Activated CD8-positive, alpha-beta memory T cell treated with anti-CD3 and anti-CD28 coated beads for 36 hours (primary cell): ENCODE measurements around the gene TTLL4. TPM values are rescaled to one million over a fixed set of nuclear protein-coding genes. Genes with fewer than 3 reads are reported as not detected.
"Not testable (repeated sequence)": the region's sequence is repeated elsewhere in the genome, so short reads cannot be mapped to it uniquely, and the experiment has no call there.

Experiments
- CTCF ChIA-PET: fragments of 350-600 bp; sonication (Branson Sonifier 250); formaldehyde crosslinking; loops from one replicate; lab custom pipeline; 2021; ENCODE audit warnings: antibody characterized with exemption; lab: Charles Lee
- POLR2A ChIA-PET: fragments of 350-600 bp; sonication (Branson Sonifier 250); formaldehyde crosslinking; loops from one replicate; lab custom pipeline; 2021; ENCODE audit warnings: antibody characterized with exemption; lab: Charles Lee
- total RNA-seq, 2 experiments: library from RNA; stranded (reverse); gene quantifications; one replicate each; pipeline ENCODE4 v1.2.3, GENCODE V29; 2021

TTLL4 gene
- total RNA-seq, 2 experiments from 2014 or later = 43.3 to 45.3 TPM

DNA sequence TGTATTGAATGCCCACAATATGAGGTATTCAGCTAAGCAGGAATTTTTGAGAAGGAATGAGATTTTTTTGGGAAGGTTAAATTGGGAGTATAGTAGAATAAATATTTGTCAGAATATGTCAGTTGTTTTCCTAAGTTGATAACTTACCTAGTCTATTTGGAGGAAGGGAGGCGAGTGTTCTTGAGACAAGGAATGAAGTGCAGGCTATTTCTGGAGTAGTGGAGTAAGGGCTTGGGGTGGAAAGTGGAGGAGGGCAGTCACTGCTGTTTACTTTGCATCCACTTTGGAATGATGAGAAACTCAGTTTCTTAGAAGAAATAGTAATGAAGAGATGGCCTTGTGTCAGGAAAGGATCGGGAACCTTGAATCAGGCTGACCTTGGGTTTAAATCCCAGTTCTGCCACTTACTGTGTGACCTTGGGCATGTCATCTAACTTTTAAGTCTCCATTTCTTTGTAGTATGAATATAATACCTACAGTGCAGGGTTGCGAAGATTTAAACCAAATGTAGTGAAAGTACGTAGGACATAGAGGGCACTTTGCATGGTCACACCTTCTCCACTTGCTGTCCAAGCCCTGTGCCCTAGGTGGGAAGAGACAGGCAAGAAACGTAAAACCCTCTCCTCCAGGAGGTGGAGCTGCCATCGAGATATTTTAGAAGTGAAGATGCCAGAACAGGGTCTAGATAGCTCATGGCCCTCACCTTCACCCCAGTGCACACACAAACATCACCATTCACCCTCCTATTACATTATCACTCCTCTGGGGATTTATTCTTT, 46.2 kb downstream of the TTLL4 start:
- ChIA-PET CTCF (interaction anchor here (0.5 to 1.2 kb wide), 2 partner anchors 62 to 68 kb away, joined by 3 to 4 read pairs; no protein-coding TSS in a partner anchor), POLR2A (interaction anchor here (0.6 kb wide), 1 partner anchor 190 kb away, joined by 4 read pairs; no protein-coding TSS in a partner anchor)

DNA sequence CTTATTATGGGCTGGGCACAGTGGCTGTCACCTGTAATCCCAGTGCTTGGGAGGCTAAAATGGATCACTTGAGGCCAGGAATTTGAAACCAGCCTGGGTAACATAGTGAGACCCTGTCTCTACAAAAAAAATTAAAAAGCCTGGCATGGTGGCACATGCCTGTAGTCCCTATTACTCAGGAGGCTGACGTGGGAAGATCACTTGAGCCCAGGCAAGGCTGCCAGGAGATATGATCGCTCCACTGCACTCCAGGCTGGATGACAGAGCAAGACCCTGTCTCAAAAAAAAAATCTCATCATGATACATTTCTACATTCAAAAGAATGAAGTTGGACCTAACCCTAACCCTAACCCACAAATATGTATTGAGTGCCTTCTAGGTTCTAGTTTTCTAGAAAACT, 51.2 kb downstream of the TTLL4 start:
- CTCF ChIA-PET = no interaction called here
- POLR2A ChIA-PET = no interaction called here

DNA sequence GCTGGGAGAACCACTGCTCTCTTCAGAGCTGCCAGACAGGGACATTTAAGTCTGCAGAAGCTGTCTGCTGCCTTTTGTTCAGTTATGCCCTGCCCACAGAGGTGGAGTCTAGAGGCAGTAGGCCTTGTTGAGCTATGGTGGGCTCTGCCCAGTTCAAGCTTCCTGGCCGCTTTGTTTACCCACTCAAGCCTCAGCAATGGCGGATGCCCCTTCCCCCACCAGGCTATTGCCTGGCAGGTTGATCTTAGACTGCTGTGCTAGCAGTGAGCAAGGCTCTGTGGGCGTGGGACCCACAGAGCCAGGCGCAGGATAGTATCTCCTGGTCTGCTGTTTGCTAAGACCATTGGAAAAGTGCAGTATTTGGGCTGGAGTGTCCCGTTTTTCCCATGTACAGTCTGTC, 62.1 kb downstream of the TTLL4 start:
- CTCF ChIA-PET = interaction anchor here (1.2 kb wide), 1 partner anchor 80 kb away, joined by 3 read pairs; no protein-coding TSS in a partner anchor
- POLR2A ChIA-PET = not testable (repeated sequence)

DNA sequence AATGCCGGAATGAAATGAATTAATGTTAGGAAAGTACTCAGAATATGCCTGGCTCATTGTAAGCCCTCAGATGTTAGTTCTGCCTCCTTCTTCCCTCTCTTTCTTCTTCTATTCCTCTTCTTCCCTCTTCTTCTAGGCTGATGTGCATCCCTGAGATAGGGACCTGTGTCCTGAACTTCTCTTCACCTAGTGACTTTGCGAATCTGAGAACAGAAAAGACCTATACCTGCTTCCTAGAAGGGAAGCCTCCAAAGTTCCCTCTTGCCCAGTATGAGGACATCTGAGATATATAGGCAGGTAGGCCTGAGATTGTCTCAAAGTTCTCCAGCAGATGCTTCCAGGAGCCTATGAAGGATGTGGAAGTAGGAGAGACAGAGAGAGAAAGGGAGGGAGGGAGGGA, 63.2 kb downstream of the TTLL4 start:
- CTCF ChIA-PET = no interaction called here
- POLR2A ChIA-PET = interaction anchor here (0.6 kb wide), 1 partner anchor 511 kb away, joined by 4 read pairs; no protein-coding TSS in a partner anchor

DNA sequence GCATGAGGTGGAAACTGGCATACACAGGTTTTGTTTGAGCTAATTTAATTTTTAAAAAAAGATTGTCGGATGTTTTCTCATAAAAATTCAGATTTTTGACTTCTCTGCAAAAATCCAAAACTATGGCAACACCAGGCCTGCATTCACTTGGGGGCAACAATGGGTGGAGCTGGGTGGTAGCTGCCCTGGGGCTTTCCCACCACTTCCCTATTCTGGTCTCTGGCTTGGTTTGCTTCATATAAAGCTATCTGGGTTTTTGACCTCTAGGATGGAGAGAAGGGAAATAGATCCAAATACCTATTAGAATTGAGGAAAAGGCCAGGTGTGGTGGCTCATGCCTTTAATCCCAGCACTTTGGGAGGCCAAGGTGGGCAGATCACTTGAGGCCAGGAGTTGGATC, 65.9 kb downstream of the TTLL4 start:
- CTCF ChIA-PET = interaction anchor here (0.6 kb wide), 1 partner anchor 76 kb away, joined by 3 read pairs; no protein-coding TSS in a partner anchor
- POLR2A ChIA-PET = no interaction called here

DNA sequence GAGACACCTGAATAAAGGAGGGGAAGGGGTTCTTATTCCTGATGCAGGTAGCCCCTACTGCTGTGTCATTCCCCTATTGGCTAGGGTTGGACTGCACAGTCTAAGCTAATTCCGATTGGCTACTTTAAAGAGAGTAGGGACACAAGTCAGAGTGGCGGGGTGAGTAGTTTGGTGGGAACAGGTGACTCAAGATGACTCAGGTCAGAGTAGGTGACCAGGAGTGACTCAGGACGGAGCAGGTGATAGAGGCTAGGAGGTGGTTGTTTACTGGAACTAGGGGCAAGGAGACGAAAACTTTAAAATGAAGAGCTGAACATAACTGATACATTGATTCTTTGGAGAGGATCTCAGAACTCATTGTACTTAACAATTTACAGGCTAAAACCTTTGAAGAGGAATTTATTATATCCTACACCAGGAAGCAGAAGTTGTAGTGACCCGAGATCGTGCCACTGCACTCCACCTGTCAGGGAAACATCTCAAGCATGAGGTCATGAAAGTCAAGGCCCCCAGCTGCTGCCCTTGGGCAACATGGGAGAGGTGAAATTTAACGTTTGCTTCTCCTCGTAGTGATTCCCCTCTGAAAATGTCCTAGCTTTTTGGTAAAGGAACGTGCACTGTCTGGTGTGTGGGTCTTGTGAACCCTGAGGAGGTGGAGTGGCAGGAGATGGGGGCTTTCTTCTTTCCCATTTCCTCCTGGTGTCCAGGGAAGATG, 66.8 kb downstream of the TTLL4 start:
- CTCF ChIA-PET = no interaction called here
- POLR2A ChIA-PET = interaction anchor here (0.5 kb wide), 1 partner anchor 228 kb away, joined by 4 read pairs; no protein-coding TSS in a partner anchor

DNA sequence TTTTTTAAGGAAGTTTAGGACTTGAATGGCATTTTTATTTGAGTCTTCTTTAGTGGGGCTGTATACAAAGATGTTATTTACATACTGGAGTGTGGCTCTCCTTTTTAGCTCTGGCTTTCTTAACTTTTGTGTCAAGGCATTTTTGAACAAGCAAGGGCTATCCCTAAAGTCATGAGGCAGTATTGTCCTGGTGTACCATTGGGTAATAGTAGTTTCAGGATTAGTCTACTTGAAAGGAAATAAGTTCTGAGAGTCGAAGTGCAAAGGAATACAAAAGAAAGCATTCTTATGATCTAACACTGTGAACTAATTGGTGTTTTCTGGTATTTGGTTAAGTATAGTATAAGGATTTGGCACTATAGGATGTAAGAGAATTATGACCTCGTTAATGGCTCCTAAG, 69.4 kb downstream of the TTLL4 start:
- POLR2A ChIA-PET = no interaction called here
- CTCF ChIA-PET = interaction anchor here (0.6 kb wide), 1 partner anchor 32 kb away, joined by 5 read pairs; no protein-coding TSS in a partner anchor

DNA sequence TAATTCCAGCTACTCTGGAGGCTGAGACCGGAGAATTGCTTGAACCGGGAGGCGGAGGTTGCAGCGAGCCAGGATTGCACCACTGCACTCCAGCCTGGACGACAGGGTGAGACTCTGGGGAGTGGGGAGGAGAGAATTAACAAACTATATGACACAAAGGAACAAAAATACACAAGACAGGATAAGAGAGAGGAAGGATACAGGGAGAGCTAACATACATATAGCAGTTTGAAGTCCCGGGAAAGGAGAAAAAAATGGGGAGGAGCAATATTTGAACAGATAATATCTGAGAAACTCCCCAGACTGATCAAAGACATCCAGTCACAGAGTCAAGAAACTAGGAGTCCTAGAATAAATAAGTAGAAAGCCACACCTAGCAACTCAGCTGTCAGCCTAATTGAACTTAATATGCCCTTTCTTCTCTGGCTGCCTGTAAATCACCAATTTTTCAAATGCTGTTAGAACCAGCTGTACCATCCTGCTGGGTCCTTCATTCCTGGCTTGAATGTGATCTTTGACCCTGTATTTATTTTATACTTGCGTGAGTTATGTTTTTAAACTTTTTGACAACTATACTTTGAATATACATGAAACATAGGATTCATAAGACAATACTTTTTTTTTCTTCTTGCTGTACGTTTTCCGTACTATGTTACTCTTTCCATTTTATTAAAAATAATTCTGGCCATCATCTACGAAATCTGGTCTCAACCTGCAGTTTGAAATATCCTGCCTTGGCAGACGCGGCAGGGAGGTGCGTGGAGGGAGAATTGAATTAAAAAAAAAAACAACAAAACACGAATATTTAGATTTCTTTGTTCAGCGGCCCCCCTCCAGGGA, 70.4 kb downstream of the TTLL4 start:
- ChIA-PET POLR2A (no interaction called here), CTCF (no interaction called here)

DNA sequence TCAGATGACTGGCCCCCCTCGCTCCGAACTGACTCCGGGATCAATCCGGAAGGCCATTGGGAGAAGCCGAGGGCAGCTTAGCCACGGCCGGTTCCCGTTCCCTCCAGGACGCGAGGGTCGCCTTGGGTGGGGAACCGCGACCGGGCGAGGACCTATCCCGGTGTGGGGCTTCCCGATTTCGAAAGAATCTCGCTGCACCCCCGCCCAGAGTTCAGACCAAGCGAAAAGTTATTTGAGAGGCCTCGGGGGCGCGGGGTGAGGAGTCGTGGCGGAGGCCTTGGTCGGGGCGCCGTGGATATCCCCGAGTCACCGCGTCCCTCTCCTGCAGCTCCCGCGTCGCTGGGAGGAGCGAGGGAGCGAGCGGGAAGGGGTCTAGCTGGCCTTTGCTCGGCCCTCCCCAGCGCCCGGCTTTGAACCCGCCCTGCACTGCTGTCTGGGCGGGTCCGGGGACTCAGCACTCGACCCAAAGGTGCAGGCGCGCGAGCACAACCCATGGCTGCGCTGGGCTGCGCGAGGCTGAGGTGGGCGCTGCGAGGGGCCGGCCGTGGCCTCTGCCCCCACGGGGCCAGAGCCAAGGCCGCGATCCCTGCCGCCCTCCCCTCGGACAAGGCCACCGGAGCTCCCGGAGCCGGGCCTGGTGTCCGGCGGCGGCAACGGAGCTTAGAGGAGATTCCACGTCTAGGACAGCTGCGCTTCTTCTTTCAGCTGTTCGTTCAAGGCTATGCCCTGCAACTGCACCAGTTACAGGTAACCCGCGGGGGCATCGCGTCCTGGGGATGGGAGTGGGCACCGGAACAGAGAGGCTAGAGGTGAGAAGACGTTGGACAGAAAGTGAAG, 71.3 kb downstream of the TTLL4 start, which contains the start of gene CYP27A1:
Gene CYP27A1 (plus strand): TSS at position 457 of the 837 bp plus-strand sequence. CDS start 36 bp downstream, at position 493.
- POLR2A ChIA-PET = no interaction called here

DNA sequence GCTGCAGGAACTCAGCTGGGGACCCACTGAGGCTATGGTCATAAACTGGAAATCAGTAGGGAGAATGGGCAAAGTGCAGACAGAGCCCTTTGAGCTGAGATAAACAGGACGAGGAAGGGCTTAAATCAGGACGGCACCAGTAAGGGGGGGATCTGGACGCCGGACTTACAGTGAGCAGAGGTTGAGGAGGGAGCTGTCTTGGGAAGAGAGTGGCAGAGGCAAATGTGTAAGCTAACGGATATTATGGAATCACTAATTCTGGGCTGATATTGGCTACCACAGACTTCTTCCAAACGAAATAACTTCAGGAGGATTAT, 71.9 kb downstream of the TTLL4 start:
- CTCF ChIA-PET = no interaction called here
- POLR2A ChIA-PET = no interaction called here

More for the DNA sequence above, 71.3 kb downstream of the TTLL4 start, which contains the start of gene CYP27A1:
- CTCF ChIA-PET = no interaction called here

DNA sequence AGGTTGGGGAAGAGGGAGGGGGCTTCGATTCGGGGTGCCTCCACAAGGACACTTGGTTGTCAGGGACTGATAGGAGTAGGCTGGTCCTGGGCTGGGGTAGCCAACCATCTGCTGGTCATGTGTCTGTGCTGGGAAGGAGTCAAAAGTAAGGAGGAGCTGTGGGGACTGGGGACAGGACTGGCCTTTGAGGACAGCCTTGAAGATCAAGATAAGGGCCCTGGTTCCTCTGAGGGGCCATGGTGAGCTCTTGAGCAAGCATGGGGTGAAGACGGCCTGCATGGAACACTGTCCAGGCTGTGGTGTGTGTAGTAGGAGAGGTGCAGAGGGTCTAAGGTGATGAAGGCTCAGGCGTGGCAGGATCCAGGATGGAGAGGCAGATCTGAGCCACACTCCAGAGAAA, 73.1 kb downstream of the TTLL4 start:
- CTCF ChIA-PET = no interaction called here

DNA sequence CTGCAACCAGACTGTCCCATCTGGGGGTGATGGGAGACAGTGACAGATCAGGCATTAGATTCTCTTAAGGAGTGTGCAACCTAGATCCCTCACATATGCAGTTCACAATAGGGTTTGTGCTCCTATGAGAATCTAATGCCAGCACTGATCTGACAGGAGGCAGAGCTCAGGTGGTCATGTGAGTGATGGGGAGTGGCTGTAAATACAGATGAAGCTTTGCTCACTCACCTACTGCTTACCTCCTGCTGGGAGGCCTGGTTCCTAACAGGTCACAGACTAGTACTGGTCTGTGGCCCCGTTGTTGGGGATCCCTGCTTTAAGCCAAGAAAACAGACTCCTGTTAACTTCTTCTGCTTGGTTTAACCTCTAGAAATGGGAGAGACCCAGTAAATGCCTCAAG, 74.5 kb downstream of the TTLL4 start:
- ChIA-PET CTCF (no interaction called here), POLR2A (no interaction called here)

More for the DNA sequence above, 73.1 kb downstream of the TTLL4 start:
- POLR2A ChIA-PET = no interaction called here

DNA sequence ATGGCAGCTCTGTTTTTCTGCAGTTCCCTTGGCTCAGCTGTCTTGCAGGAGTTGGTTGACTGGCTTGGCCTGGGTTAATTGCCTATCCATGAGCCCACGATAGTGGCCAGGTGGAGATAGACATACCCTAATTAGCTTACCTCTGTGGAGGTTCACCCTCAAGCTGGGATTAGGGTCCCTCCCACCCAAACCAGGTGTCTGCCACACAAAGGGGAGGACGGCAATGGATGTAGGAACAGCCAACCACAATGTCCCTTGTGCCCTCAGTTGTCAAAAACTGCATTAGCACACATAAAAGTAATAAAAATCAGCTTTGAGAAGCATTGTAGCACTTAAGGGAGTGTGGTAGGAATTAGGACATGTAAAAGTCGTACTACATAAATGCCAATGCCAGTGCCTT, 75.5 kb downstream of the TTLL4 start:
- POLR2A ChIA-PET = no interaction called here
- CTCF ChIA-PET = no interaction called here

DNA sequence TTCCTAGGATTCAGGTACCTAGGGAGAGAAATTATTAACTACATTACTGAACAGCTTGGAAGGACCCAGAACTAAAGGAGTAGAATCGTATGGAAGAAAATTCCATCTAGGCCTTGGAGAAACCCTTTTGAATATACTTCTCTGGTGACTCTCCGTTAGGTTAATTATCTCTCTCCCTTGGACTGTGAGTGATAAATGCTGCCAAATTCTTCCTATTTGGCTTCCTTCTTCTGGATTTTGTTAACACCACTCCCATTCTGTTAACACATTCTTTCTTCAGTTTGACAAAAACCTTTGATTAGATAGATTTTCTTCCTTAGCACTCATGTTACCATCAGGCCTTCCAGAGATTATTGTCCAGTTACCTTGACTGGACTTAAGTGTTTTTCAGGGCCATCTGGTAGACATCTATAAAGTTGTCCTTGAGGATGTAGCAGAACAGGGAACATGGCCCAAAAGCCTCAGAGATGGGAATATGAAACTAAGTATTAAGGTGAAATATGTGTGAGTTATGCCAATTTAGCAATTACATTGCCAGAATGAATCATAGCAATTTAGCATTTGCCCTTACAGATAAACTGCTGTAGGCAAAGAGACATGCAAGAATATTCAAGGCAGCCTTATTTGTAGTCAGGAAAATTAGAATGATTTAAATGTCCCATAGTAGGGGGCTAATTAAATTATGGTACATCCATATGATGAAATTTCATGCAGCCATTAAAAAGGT, 78.1 kb downstream of the TTLL4 start:
- ChIA-PET POLR2A (no interaction called here), CTCF (no interaction called here)

DNA sequence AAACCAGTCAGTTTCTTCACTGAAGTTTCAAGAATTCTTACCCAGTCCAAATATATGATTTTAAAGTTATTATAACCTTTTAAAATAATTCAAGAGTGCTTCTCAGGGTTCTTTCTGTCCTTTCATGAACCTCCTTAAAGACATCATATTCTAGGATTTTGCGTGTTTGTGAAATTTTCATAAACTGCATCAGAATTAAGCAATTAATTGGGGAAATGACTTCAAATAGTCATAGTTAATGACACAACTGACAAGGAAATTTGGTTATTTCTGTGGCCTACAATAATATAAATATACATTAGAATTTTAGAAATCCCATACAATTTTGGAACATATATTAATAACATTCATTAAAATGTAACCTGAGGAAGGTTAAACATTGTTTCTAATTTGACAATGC, 81.8 kb downstream of the TTLL4 start:
- POLR2A ChIA-PET = no interaction called here
- CTCF ChIA-PET = no interaction called here

DNA sequence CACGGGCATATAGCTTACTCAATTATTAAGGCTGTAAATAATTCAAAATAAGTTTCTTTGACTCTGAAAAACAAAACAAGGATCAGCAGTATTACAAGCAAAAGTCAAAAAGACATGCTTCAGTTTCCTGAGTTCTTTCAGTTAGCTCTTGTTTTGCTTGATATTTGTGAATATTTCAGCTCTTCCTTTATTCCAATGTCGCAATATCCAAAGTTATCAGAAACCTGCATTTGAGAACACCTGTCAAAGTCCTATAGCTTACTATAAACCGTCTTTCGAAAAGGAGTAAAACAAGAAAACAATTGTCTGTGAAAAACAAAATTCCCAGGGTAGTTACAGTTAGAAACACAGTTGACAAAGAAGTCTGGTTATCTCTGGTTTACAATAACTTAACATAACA, 86.1 kb downstream of the TTLL4 start:
- CTCF ChIA-PET = no interaction called here
- POLR2A ChIA-PET = no interaction called here

DNA sequence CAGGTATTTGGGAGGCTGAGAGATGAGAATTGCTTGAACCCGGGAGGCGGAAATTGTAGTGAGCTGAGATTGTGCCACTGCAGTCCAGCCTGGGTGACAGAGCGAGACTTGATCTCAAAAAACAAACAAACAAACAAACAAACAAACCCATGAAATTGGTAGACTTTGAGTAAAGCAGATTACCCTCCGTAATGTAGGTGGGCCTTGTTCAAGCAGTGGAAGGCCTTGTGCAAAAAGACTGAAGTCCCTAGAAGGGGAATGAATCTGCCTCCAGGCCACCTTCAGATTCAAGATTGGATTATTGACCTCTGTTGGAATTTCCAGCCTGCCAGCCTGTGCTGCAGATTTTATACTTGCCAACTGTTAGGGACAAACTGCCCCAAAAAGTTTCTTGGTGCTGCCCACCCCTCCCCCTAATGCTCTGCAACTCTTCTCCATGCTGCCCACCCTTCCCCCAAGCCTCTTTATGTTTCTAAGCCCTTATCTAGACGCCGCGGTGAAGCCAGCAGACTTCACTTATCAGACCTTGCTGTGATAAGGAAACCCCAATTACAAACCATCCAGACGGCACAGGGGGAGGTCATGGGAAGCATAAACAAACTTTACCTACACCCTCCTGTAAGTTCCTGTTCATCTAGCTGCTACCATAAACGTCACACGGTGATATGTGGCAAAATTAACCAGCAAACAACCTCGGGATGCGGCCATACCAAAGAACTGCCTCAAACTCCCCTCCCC, 88.3 kb downstream of the TTLL4 start:
- ChIA-PET CTCF (no interaction called here), POLR2A (no interaction called here)
